Fibroblast of lung (primary cell): ENCODE results near the gene C1orf141. TPM values are rescaled to one million over a fixed set of nuclear protein-coding genes. Genes with fewer than 3 reads are reported as not detected.

ENCODE experiments used
- DNase-seq, 2 donors: peaks; one replicate each; pipeline versions ENCODE4 v3.0.0 to v3.0.0-alpha.2; 2010; ENCODE audit warnings: low read depth in 2 of 2
- H2AFZ ChIP-seq: 2 replicates; pipeline ENCODE4 v1.5.1; 2012; ENCODE audit warnings: low read length, control low read depth, inconsistent platforms
- H3K27ac ChIP-seq: 2 replicates; pipeline ENCODE4 v1.5.1; 2011; ENCODE audit warnings: low read length, control low read depth; ENCODE audit not compliant: insufficient read depth
- H3K27me3 ChIP-seq: 2 replicates; pipeline ENCODE4 v1.5.1; 2011; ENCODE audit warnings: mild to moderate bottlenecking, low read length; ENCODE audit not compliant: control insufficient read depth, insufficient read depth
- H3K36me3 ChIP-seq: 2 replicates; pipeline ENCODE4 v1.5.1; 2011; ENCODE audit warnings: low read length; ENCODE audit not compliant: control insufficient read depth, insufficient read depth
- H3K4me1 ChIP-seq: 2 replicates; pipeline ENCODE4 v1.5.1; 2011; ENCODE audit warnings: low read length; ENCODE audit not compliant: control insufficient read depth, insufficient read depth; ENCODE audit errors: extremely low read depth
- H3K4me2 ChIP-seq: 2 replicates; pipeline ENCODE4 v1.5.1; 2011; ENCODE audit warnings: low read length, control low read depth; ENCODE audit not compliant: insufficient read depth; ENCODE audit errors: extremely low read depth
- H3K4me3 ChIP-seq, 4 experiments: fragments of 200-600 bp in 1 of 4; sonication (generic) in 1 of 4; replicated peaks in 1 of 4; 2 replicates each; pipeline ENCODE4 v1.5.1; 2011 to 2016; ENCODE audit warnings: low read length in 4 of 4, low read depth in 3 of 4, mild to moderate bottlenecking in 3 of 4, control low read depth in 2 of 4, inconsistent platforms in 1 of 4, mixed read lengths in 1 of 4; ENCODE audit not compliant: insufficient read depth in 1 of 4; ENCODE audit errors: control extremely low read depth in 1 of 4
- H3K79me2 ChIP-seq: 2 replicates; pipeline ENCODE4 v1.5.1; 2012; ENCODE audit warnings: mild to moderate bottlenecking, low read length, inconsistent platforms; ENCODE audit not compliant: control insufficient read depth, insufficient read depth
- H3K9ac ChIP-seq: 2 replicates; pipeline ENCODE4 v1.5.1; 2011; ENCODE audit warnings: mild to moderate bottlenecking, low read length, control low read depth; ENCODE audit not compliant: insufficient read depth
- H3K9me3 ChIP-seq: 2 replicates; pipeline ENCODE4 v1.5.1; 2012; ENCODE audit warnings: low read depth, low read length; ENCODE audit not compliant: control insufficient read depth, insufficient read depth
- H4K20me1 ChIP-seq: 2 replicates; pipeline ENCODE4 v1.5.1; 2011; ENCODE audit warnings: low read length; ENCODE audit not compliant: control insufficient read depth, insufficient read depth; ENCODE audit errors: extremely low read depth
- CTCF ChIP-seq, 2 donors: IDR thresholded peaks in 1 of 2; conservative IDR thresholded peaks in 1 of 2; 1 replicate in 1 of 2; 2 replicates in 1 of 2; pipeline ENCODE4 v1.5.1; 2011 to 2012; ENCODE audit warnings: low read length in 2 of 2, control low read depth in 1 of 2, inconsistent platforms in 1 of 2, low read depth in 1 of 2, mild to moderate bottlenecking in 1 of 2
- EZH2 ChIP-seq: IDR thresholded peaks from 2 replicates; pipeline ENCODE4 v1.5.1; 2012; ENCODE audit warnings: low read length, control low read depth, mild to moderate bottlenecking; ENCODE audit errors: missing control alignments
- polyA plus RNA-seq, 2 donors: library from polyadenylated mRNA; depleted of rRNA in 1 of 2; stranded (reverse) in 1 of 2; unstranded in 1 of 2; fragments of >200 nt; gene quantifications; 2 replicates each; pipeline ENCODE4 v1.2.1, GENCODE V29; 2011 to 2012; ENCODE audit warnings: missing spikeins in 1 of 2
- total RNA-seq: library from RNA; depleted of rRNA; stranded (reverse); fragments of >200 nt; gene quantifications from 2 replicates; pipeline ENCODE4 v1.2.1, GENCODE V29; 2014

Gene C1orf141
- total and polyA plus RNA-seq, 2 donors (not counting 1 experiment from before 2014, with no cell fraction given): not detected

- peak in 1 of 2 donors; percentile 27 for DNase-seq
- Histone ChIP-seq H3K4me3 (no peak overlapping the region), H3K4me2 (peak overlapping the region; percentile 17), H3K27me3 (no peaks in the 10 kb centered on the region), H3K36me3 (no peaks in the 10 kb centered on the region), H2AFZ (no peak overlapping the region), H3K4me1 (peaks cover 19% of the 10 kb centered on the region), H4K20me1 (no peaks in the 10 kb centered on the region), H3K9ac (no peak overlapping the region), H3K9me3 (no peaks in the 10 kb centered on the region), H3K27ac (no peak overlapping the region), H3K79me2 (no peaks in the 10 kb centered on the region)
- no peak for TF ChIP-seq EZH2
- TF ChIP-seq CTCF (conservative IDR thresholded peaks at IDR 0.05 in 1 of 2, IDR thresholded peaks at IDR 0.05 in 1 of 2; ENCODE audit: low read depth in 1 of 2, low read length in 2 of 2): no peak
Observed at GRCh38 chr1:67059346-67059745, 75.4 kb downstream of the C1orf141 start.

GRCh38 chr1:67058761-67059160, 76.0 kb downstream of the C1orf141 start:
- Histone ChIP-seq H3K4me1 (peaks cover 19% of the 10 kb centered on the region), H3K4me2 (peak overlapping the region; percentile 7), H3K27me3 (no peaks in the 10 kb centered on the region), H4K20me1 (no peaks in the 10 kb centered on the region), H3K79me2 (no peaks in the 10 kb centered on the region), H3K9me3 (no peaks in the 10 kb centered on the region), H3K4me3 (no peak overlapping the region), H2AFZ (no peak overlapping the region), H3K9ac (no peak overlapping the region), H3K36me3 (no peaks in the 10 kb centered on the region), H3K27ac (no peak overlapping the region)
- TF ChIP-seq EZH2 (no peak), CTCF (conservative IDR thresholded peaks at IDR 0.05 in 1 of 2, IDR thresholded peaks at IDR 0.05 in 1 of 2; ENCODE audit: low read depth in 1 of 2, low read length in 2 of 2) (no peak)
- peak; percentile 34 to 56 for DNase-seq

GRCh38 chr1:67058242-67058641, 76.5 kb downstream of the C1orf141 start:
- no peak for DNase-seq
- no peaks in the 10 kb centered on the region for H4K20me1 ChIP-seq
- H3K27me3 ChIP-seq: no peaks in the 10 kb centered on the region
- H3K79me2 ChIP-seq: peaks cover 1% of the 10 kb centered on the region
- H3K4me1 ChIP-seq: peaks cover 19% of the 10 kb centered on the region
- no peak overlapping the region for H3K27ac ChIP-seq
- H3K4me3 ChIP-seq: no peak overlapping the region
- no peak for TF ChIP-seq CTCF (conservative IDR thresholded peaks at IDR 0.05 in 1 of 2, IDR thresholded peaks at IDR 0.05 in 1 of 2; ENCODE audit: low read depth in 1 of 2, low read length in 2 of 2)
- no peak for TF ChIP-seq EZH2
- no peak overlapping the region for H3K9ac ChIP-seq
- H3K4me2 ChIP-seq: no peak overlapping the region
- no peak overlapping the region for H2AFZ ChIP-seq
- no peaks in the 10 kb centered on the region for H3K9me3 ChIP-seq
- H3K36me3 ChIP-seq: no peaks in the 10 kb centered on the region
